Hepatocyte (in vitro differentiated cells): ENCODE data around the gene CPT2. TPM values are rescaled to one million over a fixed set of nuclear protein-coding genes. Genes with fewer than 3 reads are reported as not detected.
A peak's percentile ranks its signal among the peaks of the same experiment; 100 is the strongest.
"Not testable (repeated sequence)": the region's sequence is repeated elsewhere in the genome, so short reads cannot be mapped to it uniquely, and the experiment has no call there.

Experiments used
- DNase-seq: peaks from one replicate; pipeline ENCODE4 v3.0.0-alpha.2; 2016; ENCODE audit warnings: low spot score
- H2AFZ ChIP-seq: fragments of 200-600 bp; sonication (generic); 2 replicates; pipeline ENCODE4 v1.6.0; 2016; ENCODE audit warnings: antibody characterized with exemption, mild to moderate bottlenecking
- H3K27ac ChIP-seq: fragments of 200-600 bp; sonication (generic); 2 replicates; pipeline ENCODE4 v1.5.1; 2016; ENCODE audit warnings: mild to moderate bottlenecking
- H3K27me3 ChIP-seq: fragments of 200-600 bp; sonication (generic); 2 replicates; pipeline ENCODE4 v1.6.1; 2016
- H3K36me3 ChIP-seq: fragments of 200-600 bp; sonication (generic); replicated peaks from 2 replicates; pipeline ENCODE4 v1.5.1; 2016; ENCODE audit warnings: low read depth; ENCODE audit not compliant: insufficient read depth
- H3K4me1 ChIP-seq: fragments of 200-600 bp; sonication (generic); 2 replicates; pipeline ENCODE4 v1.5.1; 2016; ENCODE audit warnings: mild to moderate bottlenecking, moderate library complexity; ENCODE audit not compliant: insufficient read depth
- H3K4me2 ChIP-seq: fragments of 200-600 bp; sonication (generic); 2 replicates; pipeline ENCODE4 v1.6.0; 2016
- H3K4me3 ChIP-seq: fragments of 200-600 bp; sonication (generic); 2 replicates; pipeline ENCODE4 v1.5.1; 2016; ENCODE audit warnings: mild to moderate bottlenecking
- H3K79me2 ChIP-seq: fragments of 200-600 bp; sonication (generic); 2 replicates; pipeline ENCODE4 v1.6.0; 2017; ENCODE audit warnings: mild to moderate bottlenecking
- H3K9me2 ChIP-seq: fragments of 200-600 bp; sonication (generic); replicated peaks from 2 replicates; pipeline ENCODE4 v1.6.0; 2017; ENCODE audit warnings: mild to moderate bottlenecking; ENCODE audit not compliant: insufficient read depth
- H3K9me3 ChIP-seq: fragments of 200-600 bp; sonication (generic); 2 replicates; pipeline ENCODE4 v1.5.1; 2016; ENCODE audit warnings: low read depth, mild to moderate bottlenecking
- H4K20me1 ChIP-seq: fragments of 200-600 bp; sonication (generic); 2 replicates; pipeline ENCODE4 v1.6.0; 2016; ENCODE audit warnings: mild to moderate bottlenecking; ENCODE audit not compliant: insufficient read depth, poor library complexity, severe bottlenecking
- EZH2 ChIP-seq: fragments of 200-600 bp; sonication (generic); IDR thresholded peaks from 2 replicates; pipeline ENCODE4 v1.6.1; 2016; ENCODE audit warnings: antibody characterized with exemption, mild to moderate bottlenecking, borderline replicate concordance
- EZH2phosphoT487 ChIP-seq: fragments of 200-600 bp; sonication (generic); IDR thresholded peaks from one replicate; pipeline ENCODE4 v1.6.1; 2018; ENCODE audit warnings: antibody characterized with exemption, mild to moderate bottlenecking, low read depth, moderate library complexity; ENCODE audit not compliant: unreplicated experiment, severe bottlenecking
- WGBS: methylation state at CpG from one replicate; pipeline ENCODE4 v1.1.6; 2016; ENCODE audit warnings: low lambda C conversion rate; ENCODE audit errors: missing lambda C conversion rate; 5-methylcytosine and 5-hydroxymethylcytosine counted together
- polyA plus RNA-seq: library from polyadenylated mRNA; unstranded; fragments of >200 nt; fragmentation: Nextera tagmentation; extraction: Ambion mirVana; gene quantifications from 2 replicates; pipeline ENCODE4 v1.2.1, GENCODE V29; 2016
- total RNA-seq: library from RNA; depleted of rRNA; stranded (reverse); fragments of >200 nt; gene quantifications from 2 replicates; pipeline ENCODE4 v1.2.3, GENCODE V29; 2014
- TF ChIP-seq, protein P1 (sequence below): fragments of 200-600 bp; sonication (generic); IDR thresholded peaks from 2 replicates; pipeline ENCODE4 v1.5.1; 2016; ENCODE audit warnings: antibody characterized with exemption, mild to moderate bottlenecking; ENCODE audit not compliant: poor library complexity

Gene CPT2
- total and polyA plus RNA-seq, 2 experiments from 2014 or later = 25.0 to 29.1 TPM

DNA sequence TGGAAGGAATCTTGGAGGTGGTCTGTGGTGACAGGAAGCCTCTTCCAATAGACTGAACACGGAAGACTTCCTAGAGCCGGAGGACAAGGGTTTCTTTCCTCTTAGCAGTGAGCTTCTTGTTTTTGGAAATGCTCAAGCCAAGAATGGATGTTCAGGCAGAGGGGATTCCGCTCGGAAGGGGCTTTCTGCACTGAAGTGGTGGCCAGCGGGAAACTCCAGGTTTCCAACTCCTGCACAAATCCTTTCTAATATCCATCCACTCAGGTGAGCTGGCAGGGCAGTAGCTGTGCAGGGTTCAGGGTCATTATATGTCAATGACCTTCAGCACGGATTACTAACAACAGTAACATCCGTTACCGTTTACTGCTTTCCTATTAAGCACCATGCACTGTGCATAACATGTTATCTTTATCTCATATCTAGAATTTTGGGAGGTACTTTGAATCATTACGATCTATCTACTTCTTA lies 573 bp upstream of the CPT2 start:
- Histone ChIP-seq H3K27me3 (no peaks in the 10 kb centered on the region), H3K4me3 (peak overlapping the region; percentile 40), H3K4me2 (peak overlapping the region; percentile 88), H2AFZ (peak overlapping the region; percentile 69), H3K79me2 (peaks cover 35% of the 10 kb centered on the region), H4K20me1 (no peaks in the 10 kb centered on the region), H3K27ac (peak overlapping the region; percentile 97), H3K36me3 (no peaks in the 10 kb centered on the region), H3K9me2 (no peaks in the 10 kb centered on the region), H3K4me1 (peaks cover 20% of the 10 kb centered on the region), H3K9me3 (no peaks in the 10 kb centered on the region)
- 41% methylated on average over 9 of the region's 9 CpGs for WGBS
- TF ChIP-seq EZH2phosphoT487 (no peak), EZH2 (no peak)
- TF ChIP-seq, protein P1, sequence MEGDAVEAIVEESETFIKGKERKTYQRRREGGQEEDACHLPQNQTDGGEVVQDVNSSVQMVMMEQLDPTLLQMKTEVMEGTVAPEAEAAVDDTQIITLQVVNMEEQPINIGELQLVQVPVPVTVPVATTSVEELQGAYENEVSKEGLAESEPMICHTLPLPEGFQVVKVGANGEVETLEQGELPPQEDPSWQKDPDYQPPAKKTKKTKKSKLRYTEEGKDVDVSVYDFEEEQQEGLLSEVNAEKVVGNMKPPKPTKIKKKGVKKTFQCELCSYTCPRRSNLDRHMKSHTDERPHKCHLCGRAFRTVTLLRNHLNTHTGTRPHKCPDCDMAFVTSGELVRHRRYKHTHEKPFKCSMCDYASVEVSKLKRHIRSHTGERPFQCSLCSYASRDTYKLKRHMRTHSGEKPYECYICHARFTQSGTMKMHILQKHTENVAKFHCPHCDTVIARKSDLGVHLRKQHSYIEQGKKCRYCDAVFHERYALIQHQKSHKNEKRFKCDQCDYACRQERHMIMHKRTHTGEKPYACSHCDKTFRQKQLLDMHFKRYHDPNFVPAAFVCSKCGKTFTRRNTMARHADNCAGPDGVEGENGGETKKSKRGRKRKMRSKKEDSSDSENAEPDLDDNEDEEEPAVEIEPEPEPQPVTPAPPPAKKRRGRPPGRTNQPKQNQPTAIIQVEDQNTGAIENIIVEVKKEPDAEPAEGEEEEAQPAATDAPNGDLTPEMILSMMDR = no peak
- peak; percentile 38 for DNase-seq

DNA sequence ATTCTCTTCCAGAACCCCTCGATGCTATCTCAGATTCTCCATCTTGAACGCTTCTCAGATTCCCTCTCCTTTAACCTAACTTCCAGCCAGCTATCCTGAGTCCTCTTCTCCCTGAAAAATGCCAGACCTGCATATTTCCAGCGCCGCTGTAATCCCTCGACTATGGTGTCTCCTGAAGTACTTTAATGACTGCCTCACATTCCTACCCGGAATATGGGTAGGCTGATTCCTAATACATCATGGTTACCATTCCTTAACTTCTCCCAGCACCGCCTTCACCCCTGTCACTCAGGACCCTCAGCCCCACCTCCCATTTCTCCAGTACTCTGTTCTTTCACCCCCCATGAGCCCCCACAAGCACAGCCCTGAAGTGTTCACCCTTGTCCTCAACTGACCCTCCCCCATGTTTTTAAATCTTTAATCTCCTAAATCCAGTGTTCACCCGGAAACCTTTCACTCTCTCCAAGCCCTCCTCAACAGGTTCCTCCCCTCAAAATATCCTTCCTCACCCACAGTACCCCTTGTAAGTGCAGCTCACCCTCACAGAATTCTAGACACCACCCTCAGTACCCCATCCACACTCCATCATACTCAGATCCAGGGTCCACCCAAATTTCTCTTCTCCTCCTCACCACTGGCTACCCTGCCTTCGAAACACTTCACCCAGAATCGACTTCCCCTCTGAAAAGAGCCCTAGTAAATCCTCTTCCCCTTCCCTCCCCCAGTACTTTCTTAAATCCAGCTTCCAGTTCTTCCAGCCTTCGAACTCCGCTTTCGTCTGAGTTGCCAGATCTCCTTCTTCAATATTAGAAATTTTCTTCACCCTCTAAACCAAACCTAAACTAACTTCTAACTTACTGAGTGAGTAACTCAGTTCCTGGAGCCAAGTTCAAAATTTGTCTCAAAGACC lies 922 bp downstream of the CPT2 start:
- TF ChIP-seq, protein P1 = no peak
- no peak for TF ChIP-seq EZH2
- H3K4me3 ChIP-seq = peak overlapping the region; percentile 68
- no peaks in the 10 kb centered on the region for H3K9me3 ChIP-seq
- DNase-seq = no peak
- no peaks in the 10 kb centered on the region for H3K36me3 ChIP-seq
- H3K4me2 ChIP-seq = peak overlapping the region; percentile 88
- H2AFZ ChIP-seq = peak overlapping the region; percentile 61
- peaks cover 37% of the 10 kb centered on the region for H3K79me2 ChIP-seq
- peaks cover 20% of the 10 kb centered on the region for H3K4me1 ChIP-seq
- H3K27ac ChIP-seq = peak overlapping the region; percentile 97
- no peaks in the 10 kb centered on the region for H4K20me1 ChIP-seq
- 36% methylated on average over 13 of the region's 13 CpGs for WGBS
- H3K9me2 ChIP-seq = no peaks in the 10 kb centered on the region
- H3K27me3 ChIP-seq = no peaks in the 10 kb centered on the region

DNA sequence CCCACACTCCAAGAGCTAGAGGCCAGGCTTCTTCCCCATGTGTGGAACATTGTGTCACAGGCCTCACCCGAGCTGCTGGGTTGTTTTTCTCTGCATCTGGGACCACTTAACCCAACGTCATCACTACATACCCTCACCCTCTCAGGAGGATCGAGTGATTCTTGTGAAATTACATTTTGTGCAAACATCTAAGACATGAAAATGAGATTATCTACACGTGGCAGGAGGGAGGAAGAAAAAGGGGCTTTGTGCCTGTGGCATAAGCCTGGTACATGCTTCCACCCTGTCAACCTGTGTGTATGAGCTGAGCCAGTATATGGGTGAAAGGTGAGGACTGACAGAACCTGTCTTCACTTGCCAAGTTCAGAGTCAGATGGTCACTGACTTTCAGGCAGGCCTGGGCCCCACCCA lies 1.6 kb downstream of the CPT2 start:
- Histone ChIP-seq H2AFZ (no peak overlapping the region), H3K27me3 (no peaks in the 10 kb centered on the region), H3K9me3 (no peaks in the 10 kb centered on the region), H3K36me3 (peaks cover 6% of the 10 kb centered on the region), H3K79me2 (peaks cover 37% of the 10 kb centered on the region), H3K4me1 (peaks cover 20% of the 10 kb centered on the region), H4K20me1 (no peaks in the 10 kb centered on the region), H3K9me2 (no peaks in the 10 kb centered on the region), H3K4me2 (peak overlapping the region; percentile 88), H3K27ac (peak overlapping the region; percentile 97), H3K4me3 (no peak overlapping the region)
- DNase-seq = peak; percentile 44
- TF ChIP-seq EZH2 = no peak
- WGBS = 43% methylated on average over 4 of the region's 4 CpGs

DNA sequence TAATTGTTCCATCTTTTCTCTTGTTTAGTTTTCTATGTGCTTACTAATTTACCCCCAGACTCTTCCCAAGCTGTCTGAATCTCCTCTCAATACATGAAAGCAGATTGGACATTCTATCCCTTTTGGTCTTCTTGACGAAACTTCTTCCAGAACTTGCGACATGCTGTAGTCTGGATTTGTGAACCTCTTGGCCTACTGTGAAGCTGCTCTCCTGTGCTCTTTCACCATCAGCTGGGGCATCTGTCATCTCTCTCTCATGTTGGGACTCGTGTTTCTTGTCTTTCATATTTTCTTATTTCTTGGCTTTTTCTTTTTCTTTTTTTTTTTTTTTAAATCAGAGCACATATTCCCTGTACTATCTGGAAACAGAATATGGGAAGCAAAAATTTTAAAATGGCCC lies 6.8 kb downstream of the CPT2 start:
- Histone ChIP-seq H3K27ac (no peak overlapping the region), H2AFZ (no peak overlapping the region), H3K79me2 (peaks cover 27% of the 10 kb centered on the region), H3K4me2 (no peak overlapping the region), H4K20me1 (no peaks in the 10 kb centered on the region), H3K36me3 (peaks cover 7% of the 10 kb centered on the region), H3K4me3 (no peak overlapping the region), H3K27me3 (no peaks in the 10 kb centered on the region), H3K9me2 (no peaks in the 10 kb centered on the region), H3K9me3 (no peaks in the 10 kb centered on the region), H3K4me1 (peaks cover 3% of the 10 kb centered on the region)
- no peak for DNase-seq
- TF ChIP-seq EZH2phosphoT487 (no peak), EZH2 (no peak)
- WGBS = 88% methylated on average over 3 of the region's 3 CpGs

DNA sequence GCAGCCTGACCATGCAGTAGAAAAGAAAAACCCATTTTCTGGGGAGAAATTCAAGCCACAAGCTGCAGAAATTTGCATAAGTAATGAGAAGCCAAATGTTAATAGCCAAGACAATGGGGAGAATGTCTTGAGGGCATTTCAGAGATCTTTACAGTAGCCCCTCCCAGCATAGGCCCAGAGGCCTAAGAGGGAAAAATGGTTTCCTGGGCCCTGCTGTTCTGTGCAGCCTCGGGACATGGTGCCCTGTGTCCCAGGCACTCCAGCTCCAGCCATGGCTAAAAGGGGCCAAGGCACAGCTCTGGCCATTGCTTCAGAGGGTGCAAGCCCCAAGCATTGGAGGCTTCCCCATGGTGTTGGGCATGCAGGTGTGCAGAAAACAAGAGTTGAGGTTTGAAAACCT lies 8.9 kb downstream of the CPT2 start:
- 94% methylated on average over 1 of the region's 1 CpG for WGBS
- H3K9me2 ChIP-seq, H3K27ac ChIP-seq, H3K4me3 ChIP-seq, H3K27me3 ChIP-seq, H3K79me2 ChIP-seq, H3K4me1 ChIP-seq, DNase-seq, H3K36me3 ChIP-seq, H3K9me3 ChIP-seq, H4K20me1 ChIP-seq, H3K4me2 ChIP-seq, H2AFZ ChIP-seq: not testable (repeated sequence)

DNA sequence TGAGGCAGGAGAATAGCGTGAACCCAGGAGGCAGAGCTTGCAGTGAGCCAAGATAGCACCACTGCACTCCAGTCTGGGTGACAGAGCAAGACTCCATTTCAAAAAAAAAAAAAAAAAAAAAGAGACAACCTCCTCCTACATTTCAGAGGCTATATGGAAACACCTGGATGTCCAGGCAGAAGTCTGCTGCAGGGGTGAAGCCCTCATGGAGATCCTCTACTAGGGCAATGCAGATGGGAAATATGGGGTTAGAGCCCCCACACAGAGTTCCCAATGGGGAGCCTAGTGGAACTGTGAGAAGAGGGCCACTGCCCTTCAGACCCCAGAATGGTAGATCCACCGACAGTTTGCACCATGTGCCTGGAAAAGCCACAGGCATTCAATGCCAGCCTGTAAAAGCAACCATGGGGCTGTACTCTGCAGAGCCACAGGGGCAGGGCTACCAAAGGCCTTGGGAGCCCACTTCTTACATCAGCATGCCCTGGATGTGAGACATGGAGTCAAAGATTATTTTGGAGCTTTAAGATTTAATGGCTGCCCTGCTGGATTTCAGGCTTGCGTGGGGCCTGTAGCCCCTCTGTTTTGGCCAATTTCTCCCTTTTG lies 9.6 kb downstream of the CPT2 start:
- not testable (repeated sequence) for H3K27me3 ChIP-seq, DNase-seq, H3K4me3 ChIP-seq, H3K9me3 ChIP-seq, H3K9me2 ChIP-seq, H3K4me1 ChIP-seq, H4K20me1 ChIP-seq, H3K27ac ChIP-seq, H3K36me3 ChIP-seq, H3K79me2 ChIP-seq, H3K4me2 ChIP-seq, H2AFZ ChIP-seq
- WGBS = 100% methylated on average over 3 of the region's 3 CpGs
